ENCODE data around the gene DENND6A.
A peak's percentile ranks its signal among the peaks of the same experiment; 100 is the strongest.
"Not testable (repeated sequence)": the region's sequence is repeated elsewhere in the genome, so short reads cannot be mapped to it uniquely, and the experiment has no call there.

The DENND6A gene

GRCh38 chr3:57691411-57692132 is 1.3 kb downstream of the DENND6A start:
- no peak for DNase-seq

GRCh38 chr3:57689367-57690053 is 3.4 kb downstream of the DENND6A start:
- DNase-seq: no peak

GRCh38 chr3:57688291-57688690 is 4.6 kb downstream of the DENND6A start:
- DNase-seq: no peak

GRCh38 chr3:57683286-57683685 is 9.6 kb downstream of the DENND6A start:
- no peak for DNase-seq

GRCh38 chr3:57682284-57682683 is 10.6 kb downstream of the DENND6A start:
- DNase-seq: no peak

- DNase-seq: peak in 1 of 2 donors; percentile 35
Observed at GRCh38 chr3:57681691-57682090, 11.2 kb downstream of the DENND6A start.

GRCh38 chr3:57680046-57680445 is 12.8 kb downstream of the DENND6A start:
- DNase-seq: no peak

- DNase-seq: no peak
Observed at GRCh38 chr3:57675530-57675929, 17.3 kb downstream of the DENND6A start.

GRCh38 chr3:57673156-57673555 is 19.7 kb downstream of the DENND6A start:
- no peak for DNase-seq

- DNase-seq: no peak
Observed at GRCh38 chr3:57670543-57670942, 22.3 kb downstream of the DENND6A start.

- DNase-seq: no peak
Observed at GRCh38 chr3:57661404-57661803, 31.5 kb downstream of the DENND6A start.

GRCh38 chr3:57659806-57660439 is 33.0 kb downstream of the DENND6A start:
- no peak for DNase-seq

- no peak for DNase-seq
Observed at GRCh38 chr3:57659004-57659673, 33.7 kb downstream of the DENND6A start.

GRCh38 chr3:57658536-57658935 is 34.3 kb downstream of the DENND6A start:
- DNase-seq: no peak

GRCh38 chr3:57655727-57656126 is 37.1 kb downstream of the DENND6A start:
- no peak for DNase-seq

GRCh38 chr3:57654267-57654666 is 38.6 kb downstream of the DENND6A start:
- no peak for DNase-seq

GRCh38 chr3:57652203-57652602 is 40.7 kb downstream of the DENND6A start:
- DNase-seq: no peak

- no peak for DNase-seq
Observed at GRCh38 chr3:57647292-57647940, 45.5 kb downstream of the DENND6A start.

- peak in 1 of 2 donors; percentile 23 for DNase-seq
Observed at GRCh38 chr3:57646723-57647122, 46.2 kb downstream of the DENND6A start.

GRCh38 chr3:57644740-57645139 is 48.1 kb downstream of the DENND6A start:
- no peak for DNase-seq

- no peak for DNase-seq
Observed at GRCh38 chr3:57637391-57637790, 55.5 kb downstream of the DENND6A start.

- DNase-seq: not testable (repeated sequence)
Observed at GRCh38 chr3:57634259-57634658, 58.6 kb downstream of the DENND6A start.

GRCh38 chr3:57627976-57628375 is 64.9 kb downstream of the DENND6A start:
- no peak for DNase-seq

Data from CD4-positive, alpha-beta T cell treated with Interleukin-4 for 1 hour (primary cell).